ENCODE measurements around the gene CLNK. TPM values are rescaled to one million over a fixed set of nuclear protein-coding genes. Genes with fewer than 3 reads are reported as not detected.

CLNK gene
- total and polyA plus RNA-seq, 2 donors (not counting 1 experiment from before 2014, with no cell fraction given) = 0.57 to 0.75 TPM

- H3K9me3 ChIP-seq (ENCODE audit: control extremely low read depth in 1 of 3, control insufficient read depth in 2 of 3, insufficient read depth in 1 of 3, low read length in 2 of 3) = no peaks in the 10 kb centered on the region
- no peaks in the 10 kb centered on the region for H4K20me1 ChIP-seq (ENCODE audit: control insufficient read depth, insufficient read depth, low read length, poor library complexity, severe bottlenecking)
- no peak overlapping the region for H3K4me3 ChIP-seq (ENCODE audit: control extremely low read depth in 1 of 5, extremely low read depth in 1 of 5, insufficient read depth in 1 of 5, low read depth in 2 of 5, low read length in 4 of 5)
- H3K4me1 Mint-ChIP-seq = peaks cover 12% of the 10 kb centered on the region
- peaks cover 0 to 1% of the 10 kb centered on the region in 2 experiments for H3K36me3 ChIP-seq (replicated peaks in 1 of 2; ENCODE audit: control extremely low read depth in 1 of 2, control insufficient read depth in 1 of 2, extremely low read depth in 1 of 2, insufficient read depth in 2 of 2, low read length in 1 of 2)
- intact Hi-C loops (cut with micrococcal nuclease) = no loop called here
- no peaks in the 10 kb centered on the region for H3K27me3 ChIP-seq (replicated peaks in 1 of 4; ENCODE audit: control extremely low read depth in 1 of 4, control insufficient read depth in 3 of 4, insufficient read depth in 4 of 4, low read length in 3 of 4)
- POLR2A ChIA-PET = no interaction called here
- H3K9ac ChIP-seq (ENCODE audit: low read length) = no peak overlapping the region
- H3K4me2 ChIP-seq (replicated peaks; ENCODE audit: low read depth, low read length, poor library complexity, severe bottlenecking) = no peak overlapping the region
- no peaks in the 10 kb centered on the region for H3K79me2 ChIP-seq (ENCODE audit: control insufficient read depth, insufficient read depth, low read length)
- peaks cover 14 to 18% of the 10 kb centered on the region in 2 donors for H3K4me1 ChIP-seq (ENCODE audit: control insufficient read depth in 2 of 2, insufficient read depth in 2 of 2, low read length in 2 of 2)
- CTCF ChIA-PET = no interaction called here
- no peaks in the 10 kb centered on the region for H3K27me3 Mint-ChIP-seq
- no peak overlapping the region for H2AFZ ChIP-seq (ENCODE audit: insufficient read depth, low read depth, low read length, poor library complexity, severe bottlenecking)
- no peak for ATAC-seq (ENCODE audit: low read depth)
- 52% methylated on average over 9 of the region's 10 CpGs for WGBS (ENCODE audit: insufficient coverage)
- no peak for DNase-seq
- no peaks in the 10 kb centered on the region for H3K9me3 Mint-ChIP-seq (ENCODE audit: insufficient read depth)
- TF ChIP-seq CTCF (IDR thresholded peaks at IDR 0.05) (no peak), EZH2 (IDR thresholded peaks at IDR 0.05; ENCODE audit: borderline replicate concordance, insufficient read depth, low read depth, low read length, poor library complexity, severe bottlenecking) (no peak)
- H3K27ac Mint-ChIP-seq = no peak overlapping the region
- H3K27ac ChIP-seq (ENCODE audit: low read length in 2 of 2) = no peak overlapping the region
- no peak overlapping the region for H3K4me3 Mint-ChIP-seq
Observed at GRCh38 chr4:10667701-10668326, 16.8 kb downstream of the CLNK start.

GRCh38 chr4:10666616-10667015 lies 18.0 kb downstream of the CLNK start:
- Mint-ChIP-seq H3K27me3 (no peaks in the 10 kb centered on the region), H3K27ac (no peak overlapping the region), H3K4me1 (peaks cover 5% of the 10 kb centered on the region), H3K4me3 (no peak overlapping the region), H3K9me3 (ENCODE audit: insufficient read depth) (no peaks in the 10 kb centered on the region)
- no peak overlapping the region for H3K4me2 ChIP-seq (replicated peaks; ENCODE audit: low read depth, low read length, poor library complexity, severe bottlenecking)
- H3K36me3 ChIP-seq (replicated peaks in 1 of 2; ENCODE audit: control extremely low read depth in 1 of 2, control insufficient read depth in 1 of 2, extremely low read depth in 1 of 2, insufficient read depth in 2 of 2, low read length in 1 of 2) = peaks cover 0 to 1% of the 10 kb centered on the region in 2 experiments
- no peaks in the 10 kb centered on the region for H3K79me2 ChIP-seq (ENCODE audit: control insufficient read depth, insufficient read depth, low read length)
- ATAC-seq (ENCODE audit: low read depth) (no peak), DNase-seq (no peak)
- no peaks in the 10 kb centered on the region for H3K9me3 ChIP-seq (ENCODE audit: control extremely low read depth in 1 of 3, control insufficient read depth in 2 of 3, insufficient read depth in 1 of 3, low read length in 2 of 3)
- H2AFZ ChIP-seq (ENCODE audit: insufficient read depth, low read depth, low read length, poor library complexity, severe bottlenecking) = no peak overlapping the region
- H3K27me3 ChIP-seq (replicated peaks in 1 of 4; ENCODE audit: control extremely low read depth in 1 of 4, control insufficient read depth in 3 of 4, insufficient read depth in 4 of 4, low read length in 3 of 4) = no peaks in the 10 kb centered on the region
- intact Hi-C loops (cut with micrococcal nuclease) = no loop called here
- no peak overlapping the region for H3K27ac ChIP-seq (ENCODE audit: low read length in 2 of 2)
- ChIA-PET CTCF (no interaction called here), POLR2A (no interaction called here)
- no peak overlapping the region for H3K9ac ChIP-seq (ENCODE audit: low read length)
- TF ChIP-seq EZH2 (IDR thresholded peaks at IDR 0.05; ENCODE audit: borderline replicate concordance, insufficient read depth, low read depth, low read length, poor library complexity, severe bottlenecking) (no peak), CTCF (IDR thresholded peaks at IDR 0.05) (no peak)
- H3K4me3 ChIP-seq (ENCODE audit: control extremely low read depth in 1 of 5, extremely low read depth in 1 of 5, insufficient read depth in 1 of 5, low read depth in 2 of 5, low read length in 4 of 5) = no peak overlapping the region
- peaks cover 8% of the 10 kb centered on the region in 2 donors for H3K4me1 ChIP-seq (ENCODE audit: control insufficient read depth in 2 of 2, insufficient read depth in 2 of 2, low read length in 2 of 2)
- WGBS (ENCODE audit: insufficient coverage) = 78% methylated on average over 6 of the region's 6 CpGs
- H4K20me1 ChIP-seq (ENCODE audit: control insufficient read depth, insufficient read depth, low read length, poor library complexity, severe bottlenecking) = no peaks in the 10 kb centered on the region

All from B cell (primary cell).